Activated CD8-positive, alpha-beta memory T cell treated with anti-CD3 and anti-CD28 coated beads for 24 hours (primary cell): ENCODE results near the gene NOXO1.
"Not testable (repeated sequence)": the region's sequence is repeated elsewhere in the genome, so short reads cannot be mapped to it uniquely, and the experiment has no call there.

Experiments used
- DNase-seq: peaks from one replicate; pipeline ENCODE4 v3.0.0-alpha.2; 2020

NOXO1 gene

GRCh38 chr16:1940273-1941161 is 40.8 kb downstream of the NOXO1 start:
- DNase-seq, result no peak

- DNase-seq, result not testable (repeated sequence)
These were observed 41.4 kb downstream of the NOXO1 start for GRCh38 chr16:1939833-1940232.

- DNase-seq, result no peak
These were observed 42.4 kb downstream of the NOXO1 start for GRCh38 chr16:1938910-1939309.

GRCh38 chr16:1938316-1938715 is 43.0 kb downstream of the NOXO1 start:
- no peak for DNase-seq

- no peak for DNase-seq
These were observed 44.3 kb downstream of the NOXO1 start for GRCh38 chr16:1936945-1937479.

GRCh38 chr16:1933097-1933661 is 48.1 kb downstream of the NOXO1 start:
- DNase-seq, result no peak

GRCh38 chr16:1932050-1933028 is 48.9 kb downstream of the NOXO1 start:
- no peak for DNase-seq

- no peak for DNase-seq
These were observed 50.9 kb downstream of the NOXO1 start for GRCh38 chr16:1930338-1930720.

GRCh38 chr16:1929578-1930337 is 51.5 kb downstream of the NOXO1 start:
- peak; percentile 100 for DNase-seq

GRCh38 chr16:1929105-1929504 is 52.2 kb downstream of the NOXO1 start:
- DNase-seq, result no peak
